Fibroblast of upper back skin (primary cell): Measurements from ENCODE around the gene GUK1.
A peak's percentile ranks its signal among the peaks of the same experiment; 100 is the strongest.

ENCODE experiments used
- DNase-seq: peaks from one replicate; pipeline ENCODE4 v3.0.0-alpha.2; 2013

Gene GUK1

DNA sequence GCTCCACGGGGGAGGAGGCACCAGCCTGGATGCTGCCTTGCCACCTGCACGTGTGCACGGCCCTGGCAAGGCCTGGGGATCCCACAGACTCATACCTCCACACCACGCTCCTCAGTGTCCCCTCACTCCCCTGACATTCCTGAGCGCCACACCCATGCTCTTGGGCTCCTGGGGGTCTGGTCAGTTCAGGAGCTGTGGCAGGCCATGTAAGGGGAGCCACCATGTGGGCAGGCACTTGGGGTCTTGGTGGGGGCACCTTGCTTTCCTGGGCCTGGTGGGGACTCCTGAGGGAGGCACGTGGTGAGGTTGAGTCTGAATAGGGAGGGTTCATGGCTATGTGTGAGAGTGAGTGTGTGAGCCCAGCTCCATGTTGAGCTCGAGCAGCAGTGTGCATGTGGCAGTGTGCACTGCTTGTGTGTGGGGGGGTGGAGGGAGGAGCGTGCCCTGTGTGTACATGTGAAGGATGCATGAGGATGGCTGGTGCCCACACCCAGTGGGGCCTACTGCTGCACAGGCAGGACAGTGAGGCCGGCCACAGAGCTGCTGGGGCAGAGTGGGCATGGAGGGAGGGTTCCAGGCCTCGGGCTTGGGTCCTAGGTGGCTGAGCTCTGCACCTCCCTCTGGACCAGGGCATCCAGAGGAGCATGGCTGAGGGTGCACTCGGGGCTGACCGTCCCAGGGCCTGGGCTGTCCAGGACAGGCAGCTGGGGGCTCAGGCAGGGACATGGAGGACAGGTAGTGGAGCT, 11.3 kb downstream of the GUK1 start:
- DNase-seq = no peak

DNA sequence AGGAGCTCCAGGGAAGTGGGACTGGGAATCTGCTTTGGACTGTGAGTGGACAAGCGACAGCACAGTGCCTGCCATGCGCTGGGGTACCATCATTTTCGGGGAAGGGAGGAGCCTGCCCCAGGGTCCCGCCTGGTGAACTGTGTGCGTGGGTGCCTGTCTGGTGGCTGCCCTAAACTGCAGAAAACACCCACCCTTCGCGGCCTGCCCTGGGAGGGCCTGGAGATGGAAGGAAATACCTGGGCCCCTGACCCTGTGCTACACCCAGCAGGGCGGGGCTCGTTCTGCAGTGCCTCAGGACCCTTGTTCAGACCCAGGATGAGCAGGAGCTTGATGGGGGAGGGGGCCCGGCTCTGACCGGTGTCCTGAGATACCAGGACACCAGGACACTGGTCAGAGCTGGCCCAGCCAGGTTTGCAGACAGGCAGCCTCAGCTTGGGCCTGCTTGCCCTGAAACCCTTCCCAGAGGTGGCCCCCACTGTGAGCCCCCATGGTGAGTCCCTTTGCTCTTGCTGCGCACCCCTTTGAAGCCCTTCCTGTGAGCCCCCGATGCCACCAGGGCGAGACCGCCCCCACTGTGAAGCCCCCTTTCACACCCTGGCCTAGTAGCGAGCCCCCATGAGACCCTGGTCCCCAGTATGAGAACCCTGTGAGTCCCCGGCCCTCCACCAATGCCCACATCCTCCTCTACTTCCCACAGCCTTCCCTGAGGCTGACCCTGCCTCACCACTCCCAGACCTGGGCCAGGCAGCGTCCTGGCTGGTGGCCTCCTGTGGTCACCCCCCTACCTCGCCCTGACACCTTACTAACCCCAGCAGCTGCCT, 12.2 kb downstream of the GUK1 start:
- no peak for DNase-seq

DNA sequence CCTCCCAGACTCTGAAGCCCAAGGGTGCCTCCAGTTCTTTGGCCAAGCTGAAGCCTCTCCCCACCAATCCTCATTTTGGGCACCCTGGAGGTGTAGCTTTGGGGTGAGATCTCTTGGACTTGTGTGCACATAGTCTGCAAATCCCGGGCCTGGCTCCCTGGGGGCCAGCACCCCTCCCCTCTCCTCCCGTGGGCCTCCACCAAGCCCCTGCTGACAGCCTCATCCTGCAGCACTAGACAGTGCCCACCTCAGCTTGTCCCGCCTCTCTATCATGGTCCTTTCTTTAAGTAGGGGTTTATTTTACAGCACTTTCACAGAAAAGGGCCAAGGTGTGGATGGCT, 12.8 kb downstream of the GUK1 start:
- DNase-seq = no peak

DNA sequence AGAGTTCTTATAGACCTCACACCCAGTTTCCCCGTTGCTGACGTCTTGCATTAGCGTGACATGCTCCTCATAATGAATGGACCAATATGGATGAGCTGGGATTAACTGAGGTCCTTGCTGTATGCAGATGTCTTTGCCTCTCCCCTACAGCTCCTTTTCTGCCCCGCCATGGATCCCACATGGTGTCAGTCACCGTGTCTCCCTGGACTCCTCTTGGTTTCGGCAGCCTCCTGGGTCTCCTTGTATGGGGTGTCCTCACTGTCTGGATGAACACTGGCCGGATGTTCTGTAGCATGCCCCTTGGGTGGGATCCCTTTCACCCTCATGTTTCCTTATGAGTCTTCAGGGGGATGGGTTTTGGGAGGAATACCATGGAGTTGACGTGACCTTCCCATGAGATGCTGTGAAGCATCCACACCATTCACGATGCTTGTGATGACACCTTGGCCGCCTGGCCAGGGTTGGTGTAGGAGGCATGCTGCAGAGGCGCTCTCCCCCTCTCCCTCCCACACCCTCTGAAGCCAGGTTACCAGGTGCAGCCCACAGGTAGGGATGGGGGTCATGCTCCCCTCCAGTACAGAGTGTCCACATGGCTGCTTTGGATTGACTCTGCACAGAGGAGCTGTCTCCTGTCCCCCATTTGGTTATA, 14.1 kb downstream of the GUK1 start:
- no peak for DNase-seq

DNA sequence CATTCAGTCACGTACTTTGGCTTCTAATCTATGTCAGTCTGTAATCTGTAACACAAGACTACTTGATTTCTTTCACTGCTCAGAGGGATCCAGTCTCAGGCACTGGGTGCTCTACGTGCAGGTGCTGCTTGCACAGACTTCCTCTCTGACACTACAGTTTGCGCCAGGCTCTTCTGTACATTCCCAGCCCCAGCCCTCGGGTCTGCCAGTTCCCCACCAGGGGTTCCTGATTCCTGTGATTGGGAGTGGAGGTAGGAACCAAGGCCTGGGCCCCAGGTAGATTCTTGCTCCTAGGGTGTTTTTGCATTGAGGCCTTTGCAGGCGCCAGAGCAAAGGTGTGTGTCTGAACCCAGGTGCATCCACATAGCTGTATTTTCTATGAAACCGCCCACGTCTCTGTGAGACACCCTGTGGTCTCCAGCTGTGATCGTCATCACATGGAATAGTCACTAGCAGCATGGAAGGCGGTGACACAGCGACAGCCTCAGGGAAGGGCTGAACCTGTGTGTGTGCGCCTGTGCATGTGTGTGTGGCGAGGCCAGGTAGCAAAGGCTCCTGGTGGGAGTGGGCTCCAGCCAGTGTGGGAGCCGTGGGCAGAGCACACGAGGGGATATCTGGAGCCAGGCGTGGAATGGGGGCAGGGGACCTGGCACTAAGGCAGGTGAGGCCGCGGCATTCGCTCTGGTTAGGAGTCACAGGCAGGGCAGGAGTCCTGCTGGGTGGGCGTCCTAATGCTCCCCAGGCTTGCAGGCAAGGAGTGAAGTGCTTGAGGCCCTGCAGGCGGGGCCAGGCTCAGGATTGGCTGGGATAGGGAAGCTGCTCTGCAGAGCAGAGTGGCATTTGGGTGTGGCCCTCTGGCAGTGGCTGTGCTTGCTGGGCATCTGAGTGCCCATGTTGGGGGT, 14.8 kb downstream of the GUK1 start:
- no peak for DNase-seq

DNA sequence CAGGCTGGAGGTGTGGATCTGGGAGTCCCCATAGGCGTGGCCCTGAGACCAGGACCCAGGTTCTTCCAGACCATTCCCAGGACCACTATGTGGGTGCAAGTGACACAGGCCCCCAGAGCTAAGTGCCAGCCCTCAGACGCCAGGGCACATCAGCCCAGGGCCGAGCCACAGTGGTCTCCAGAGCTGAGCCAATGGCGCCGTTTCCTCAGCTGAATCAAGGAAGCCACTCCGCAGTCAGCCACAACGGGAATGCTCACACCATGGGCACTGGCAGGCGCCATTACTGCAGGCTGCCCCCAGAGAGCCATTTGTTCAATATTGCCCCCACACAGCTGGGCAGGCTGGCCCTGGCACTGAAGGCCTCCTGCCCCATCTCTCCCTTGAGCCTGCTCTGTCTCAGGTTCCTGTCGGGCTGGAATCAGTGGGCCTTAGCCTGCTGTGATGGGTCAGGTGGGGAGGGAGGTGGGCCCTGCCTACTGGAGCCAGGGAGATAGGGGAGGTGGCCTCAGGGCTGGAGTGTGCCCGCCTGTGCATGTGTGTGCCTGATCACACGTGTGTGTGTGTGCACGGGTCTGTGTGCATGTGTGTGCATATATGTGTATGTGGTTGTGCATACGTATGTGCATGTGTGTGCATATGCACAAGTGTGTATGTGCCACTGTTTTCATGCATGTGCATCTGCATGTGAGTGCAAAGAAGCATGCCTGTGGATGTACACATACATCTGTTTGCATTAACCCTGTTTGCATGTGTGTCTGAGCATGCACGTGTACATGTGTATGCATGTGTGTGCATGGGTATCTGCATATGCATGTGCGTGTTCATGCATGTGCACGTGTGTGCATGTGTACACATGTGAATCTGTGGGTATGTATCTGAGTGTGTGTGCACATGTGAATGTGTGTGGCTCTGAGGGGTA, 15.8 kb downstream of the GUK1 start:
- DNase-seq = no peak

DNA sequence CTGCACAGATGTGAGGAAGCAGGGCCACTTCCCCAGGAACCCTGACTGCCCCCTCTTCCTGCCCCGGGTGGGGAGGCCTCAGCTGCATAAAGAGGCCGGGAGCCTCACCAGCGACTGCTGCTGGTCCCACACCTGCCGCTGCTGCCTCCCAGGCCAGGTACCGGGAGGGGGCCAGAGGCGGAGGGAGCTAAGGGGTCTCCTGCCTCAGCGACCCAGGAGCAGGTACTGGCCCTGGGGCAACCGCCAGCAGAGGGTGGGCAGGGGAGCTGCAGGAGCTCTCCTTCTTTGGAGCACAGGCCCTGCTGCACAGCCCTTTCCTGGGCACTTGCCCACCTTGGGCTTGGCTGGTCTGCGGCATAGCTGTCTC, 16.4 kb downstream of the GUK1 start:
- DNase-seq = no peak

DNA sequence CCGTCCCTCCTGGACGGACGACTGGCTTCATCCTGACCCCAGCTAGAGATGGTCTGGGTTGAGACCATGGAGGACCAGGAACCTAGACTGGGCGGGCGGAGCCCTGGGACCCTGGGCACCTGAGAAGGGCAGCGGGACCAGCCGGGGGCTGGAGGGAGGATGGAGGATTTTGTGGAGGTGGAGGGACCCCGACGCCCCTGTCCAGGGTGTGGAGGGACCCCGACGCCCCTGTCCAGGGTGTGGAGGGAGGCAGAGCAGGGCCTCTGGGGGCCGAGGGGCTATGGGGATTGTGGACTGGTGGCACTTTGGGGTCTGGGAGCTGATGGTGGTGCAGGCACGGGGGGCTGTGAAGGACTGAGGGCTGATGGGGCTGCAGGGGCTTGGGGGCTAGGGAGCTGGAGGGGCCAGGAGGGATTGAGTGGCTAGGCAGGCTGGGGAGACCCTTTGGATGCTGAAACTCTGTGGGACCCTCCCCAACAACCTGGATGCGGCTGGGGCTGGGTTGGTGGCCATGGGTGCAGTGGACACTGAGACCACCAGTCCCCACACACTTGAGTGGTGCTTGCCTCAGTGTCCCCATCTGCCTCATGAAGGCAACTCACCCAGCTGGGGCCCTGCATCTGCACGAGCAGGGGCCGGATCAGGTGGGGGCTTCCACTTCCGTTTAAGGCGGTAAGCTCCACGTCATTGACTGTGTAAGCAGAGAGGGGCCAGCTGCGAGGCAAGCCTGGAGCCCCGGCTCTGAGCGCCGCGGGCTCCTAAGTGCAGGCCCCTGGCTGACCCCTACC, 17.1 kb downstream of the GUK1 start:
- DNase-seq = no peak

DNA sequence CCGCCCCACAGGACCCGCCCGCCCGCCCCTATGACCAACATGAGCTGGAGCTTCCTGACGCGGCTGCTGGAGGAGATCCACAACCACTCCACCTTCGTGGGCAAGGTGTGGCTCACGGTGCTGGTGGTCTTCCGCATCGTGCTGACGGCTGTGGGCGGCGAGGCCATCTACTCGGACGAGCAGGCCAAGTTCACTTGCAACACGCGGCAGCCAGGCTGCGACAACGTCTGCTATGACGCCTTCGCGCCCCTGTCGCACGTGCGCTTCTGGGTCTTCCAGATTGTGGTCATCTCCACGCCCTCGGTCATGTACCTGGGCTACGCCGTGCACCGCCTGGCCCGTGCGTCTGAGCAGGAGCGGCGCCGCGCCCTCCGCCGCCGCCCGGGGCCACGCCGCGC, 17.6 kb downstream of the GUK1 start:
- DNase-seq = no peak

DNA sequence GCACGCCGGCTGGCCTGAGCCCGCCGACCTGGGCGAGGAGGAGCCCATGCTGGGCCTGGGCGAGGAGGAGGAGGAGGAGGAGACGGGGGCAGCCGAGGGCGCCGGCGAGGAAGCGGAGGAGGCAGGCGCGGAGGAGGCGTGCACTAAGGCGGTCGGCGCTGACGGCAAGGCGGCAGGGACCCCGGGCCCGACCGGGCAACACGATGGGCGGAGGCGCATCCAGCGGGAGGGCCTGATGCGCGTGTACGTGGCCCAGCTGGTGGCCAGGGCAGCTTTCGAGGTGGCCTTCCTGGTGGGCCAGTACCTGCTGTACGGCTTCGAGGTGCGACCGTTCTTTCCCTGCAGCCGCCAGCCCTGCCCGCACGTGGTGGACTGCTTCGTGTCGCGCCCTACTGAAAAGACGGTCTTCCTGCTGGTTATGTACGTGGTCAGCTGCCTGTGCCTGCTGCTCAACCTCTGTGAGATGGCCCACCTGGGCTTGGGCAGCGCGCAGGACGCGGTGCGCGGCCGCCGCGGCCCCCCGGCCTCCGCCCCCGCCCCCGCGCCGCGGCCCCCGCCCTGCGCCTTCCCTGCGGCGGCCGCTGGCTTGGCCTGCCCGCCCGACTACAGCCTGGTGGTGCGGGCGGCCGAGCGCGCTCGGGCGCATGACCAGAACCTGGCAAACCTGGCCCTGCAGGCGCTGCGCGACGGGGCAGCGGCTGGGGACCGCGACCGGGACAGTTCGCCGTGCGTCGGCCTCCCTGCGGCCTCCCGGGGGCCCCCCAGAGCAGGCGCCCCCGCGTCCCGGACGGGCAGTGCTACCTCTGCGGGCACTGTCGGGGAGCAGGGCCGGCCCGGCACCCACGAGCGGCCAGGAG, 18.3 kb downstream of the GUK1 start:
- DNase-seq = no peak

DNA sequence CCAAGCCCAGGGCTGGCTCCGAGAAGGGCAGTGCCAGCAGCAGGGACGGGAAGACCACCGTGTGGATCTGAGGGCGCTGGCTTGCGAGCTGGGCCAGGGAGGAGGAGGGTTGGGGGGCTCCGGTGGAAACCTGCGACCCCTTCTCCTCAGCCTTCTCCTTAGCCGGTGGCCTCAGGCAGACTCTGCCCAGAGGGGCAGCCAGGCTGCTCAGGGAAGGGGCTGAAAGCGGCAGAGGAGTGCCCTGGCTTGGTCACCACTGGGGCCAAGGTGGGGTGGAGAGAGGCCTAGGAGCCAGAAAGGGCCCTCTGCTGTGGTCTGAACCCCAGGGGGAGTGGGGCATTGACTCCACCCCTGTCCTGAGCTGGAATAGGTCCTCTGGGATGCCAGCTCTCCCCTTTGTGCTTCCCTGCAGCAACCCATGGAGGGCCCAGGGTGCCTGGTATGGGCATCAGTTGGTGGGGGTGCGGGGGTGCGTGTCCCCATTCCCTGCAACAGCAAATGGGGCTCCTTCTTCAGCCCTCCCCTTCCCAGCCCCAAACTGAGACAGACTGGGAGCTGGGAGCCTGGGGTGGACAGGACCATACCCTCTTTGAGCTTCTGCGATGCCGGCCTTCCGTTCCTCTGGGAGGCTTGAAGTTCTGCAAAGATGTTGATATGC, 19.1 kb downstream of the GUK1 start:
- no peak for DNase-seq

DNA sequence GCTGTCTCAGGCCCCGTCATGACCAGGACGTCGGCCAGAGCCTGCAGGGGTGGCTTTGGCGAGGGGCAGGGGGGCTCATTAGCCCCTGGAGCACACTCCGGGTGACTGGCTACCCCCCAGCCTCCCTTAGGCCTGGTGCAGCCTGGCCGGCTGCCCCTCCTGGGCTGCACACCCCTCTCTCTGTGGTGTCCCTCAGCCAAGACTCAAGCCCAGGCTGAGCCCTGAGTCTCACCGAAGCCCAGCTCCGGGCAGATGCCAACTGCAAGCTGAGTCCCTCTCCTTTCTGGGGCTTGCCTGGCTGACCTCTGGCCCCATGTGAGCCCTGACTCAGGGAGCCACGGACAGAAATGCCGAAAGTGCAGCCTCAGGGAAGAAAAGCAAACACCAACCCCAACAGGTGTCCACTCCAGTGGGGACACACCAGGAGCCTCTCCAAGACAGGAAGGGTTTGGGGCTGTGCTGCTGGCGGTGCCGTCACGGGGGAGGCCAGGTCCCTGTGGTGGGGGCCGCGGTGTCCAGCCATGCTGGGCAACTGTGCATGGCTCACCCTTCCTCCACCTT, 20.2 kb downstream of the GUK1 start:
- no peak for DNase-seq

DNA sequence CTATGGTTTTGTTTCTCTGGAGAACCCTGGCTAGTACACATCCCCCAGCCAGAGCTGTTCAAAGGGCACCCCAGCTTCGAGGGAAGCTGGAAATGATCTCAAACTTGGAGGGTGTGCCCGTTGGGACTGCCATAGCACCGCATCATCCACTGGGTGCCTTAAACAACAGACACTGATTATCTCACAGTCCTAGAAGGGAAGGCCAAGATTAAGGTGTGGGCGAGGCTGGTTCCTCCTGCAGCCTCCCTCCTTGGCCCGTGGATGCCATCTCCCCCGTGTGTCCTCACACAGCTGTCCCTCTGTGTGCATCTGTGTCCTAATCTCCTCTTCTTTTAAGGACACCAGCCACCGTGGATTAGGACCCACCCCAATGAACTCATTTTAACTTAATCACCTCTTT, 21.3 kb downstream of the GUK1 start:
- DNase-seq = no peak

DNA sequence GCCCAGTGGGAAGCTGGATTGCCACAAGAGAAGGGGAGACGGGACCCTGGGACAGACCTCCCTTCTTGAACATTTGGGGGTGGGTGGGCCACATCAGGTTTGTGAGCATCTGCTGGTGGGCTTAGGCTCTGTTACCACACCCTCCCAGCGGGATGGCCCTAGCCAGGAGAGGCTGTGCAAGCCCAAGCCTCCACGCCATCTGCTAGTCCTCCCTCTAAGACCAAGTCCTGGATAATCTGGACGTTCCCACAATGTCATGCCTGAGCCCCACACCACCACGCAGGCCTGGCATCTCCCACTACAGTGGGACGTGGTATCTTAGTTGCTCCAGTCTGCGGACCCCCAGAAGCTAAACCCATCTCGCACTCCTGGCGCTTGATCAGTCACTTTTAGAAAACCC, 21.8 kb downstream of the GUK1 start:
- no peak for DNase-seq

DNA sequence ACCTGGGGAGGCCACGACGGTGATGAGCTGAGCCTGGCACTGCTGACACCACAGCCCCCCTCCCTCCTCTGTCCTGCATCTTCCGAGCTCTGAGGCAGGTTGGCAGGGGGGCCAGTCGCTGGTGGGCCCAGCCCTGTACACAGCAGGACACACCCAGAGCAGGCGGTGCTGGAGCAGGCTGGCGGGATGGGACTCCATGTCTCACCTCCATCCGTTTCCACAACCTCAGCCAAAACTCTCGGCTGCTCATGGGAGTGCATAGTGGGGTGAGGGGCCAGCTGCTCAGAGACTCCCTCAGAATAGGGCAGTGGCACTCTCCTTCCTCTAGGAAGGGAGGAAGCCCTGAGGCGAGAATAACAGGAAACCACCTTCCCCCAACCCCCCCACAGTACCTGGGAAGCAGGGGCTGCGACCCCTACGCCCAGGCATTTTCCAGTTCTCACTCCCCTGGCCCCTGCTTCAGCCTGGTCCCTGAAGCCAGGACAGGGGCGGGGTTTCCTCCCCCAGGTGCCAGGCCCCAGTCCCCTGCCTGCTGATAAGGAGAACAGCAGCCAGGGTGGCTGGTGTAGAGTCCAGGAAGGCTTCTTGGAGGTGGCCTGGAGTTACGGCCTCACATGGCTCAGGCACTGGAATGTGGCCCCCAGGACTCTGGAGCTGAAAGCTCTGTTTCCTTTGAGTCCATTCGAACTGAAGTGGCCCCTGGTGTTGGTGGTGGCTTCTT, 22.4 kb downstream of the GUK1 start:
- peak; percentile 62 for DNase-seq

DNA sequence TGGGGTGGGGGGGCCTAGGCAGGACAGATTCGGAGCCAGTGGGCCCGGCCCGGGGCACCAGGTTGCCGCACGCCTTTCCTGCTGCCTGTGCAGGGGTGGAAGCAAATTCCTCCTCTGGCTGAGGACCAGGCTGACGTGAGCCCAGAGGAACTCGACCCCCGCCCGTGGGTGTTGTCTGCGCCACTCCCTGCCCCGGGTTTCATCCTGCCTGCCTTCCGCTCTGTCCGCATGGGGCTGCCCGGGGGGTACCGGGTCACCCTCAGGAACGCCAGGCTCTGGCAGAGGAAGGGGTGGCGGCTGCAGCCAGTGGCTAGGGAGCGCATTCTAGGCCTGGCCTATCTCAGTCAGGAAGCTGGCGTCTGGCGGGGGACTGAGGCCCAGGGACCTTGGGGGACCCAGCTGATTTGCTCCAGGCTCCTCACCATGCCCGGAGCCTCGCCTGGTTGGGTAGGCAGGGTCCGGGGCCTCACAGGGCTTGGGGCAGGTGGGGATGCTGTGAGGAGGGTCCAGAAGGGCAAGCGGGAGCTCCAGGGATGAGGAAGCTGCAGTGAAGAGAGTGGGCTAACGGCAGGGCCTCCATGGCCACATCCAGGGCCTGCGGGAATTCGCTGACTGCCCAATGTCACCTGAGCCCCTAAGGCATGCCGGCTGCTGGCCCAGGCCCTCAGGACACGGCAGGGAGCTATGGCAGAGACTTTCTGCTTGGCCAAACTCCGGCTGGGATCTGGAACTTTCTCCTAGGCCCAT, 23.1 kb downstream of the GUK1 start:
- peak; percentile 31 for DNase-seq

DNA sequence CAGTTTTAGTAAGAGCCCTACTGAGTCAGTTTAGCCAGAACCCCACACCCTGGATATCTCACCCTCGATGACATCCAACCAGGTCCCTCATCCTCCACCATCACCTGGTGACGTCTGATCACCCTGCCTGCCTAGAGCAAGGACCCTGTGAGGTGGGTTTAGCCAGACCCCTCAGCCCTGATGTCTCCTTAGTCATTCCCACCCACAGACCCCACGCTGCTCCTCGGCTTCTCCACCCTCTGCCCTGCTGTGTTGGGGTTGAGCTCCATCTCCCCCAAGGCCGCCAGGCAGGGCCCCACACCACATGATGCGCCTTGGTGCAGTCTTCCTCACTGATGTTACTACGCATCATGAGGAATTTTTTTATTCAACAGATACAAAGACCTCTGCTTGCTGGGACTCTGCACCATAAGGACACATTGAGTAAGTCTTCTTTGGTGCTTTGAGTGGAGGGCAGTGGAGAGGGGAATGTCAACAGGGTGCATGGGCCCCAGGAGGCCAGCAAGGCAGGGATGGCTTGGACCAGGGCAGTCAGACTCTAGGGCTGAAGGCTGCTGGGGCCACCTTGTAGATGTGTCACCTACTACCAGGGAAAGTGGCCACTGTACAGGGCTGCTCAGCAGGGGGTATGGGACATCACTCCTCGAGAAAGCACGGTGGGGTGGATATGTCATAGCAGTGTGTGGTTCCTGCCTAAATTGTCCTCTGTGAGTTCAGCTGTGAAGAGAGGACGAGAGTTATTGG, 23.9 kb downstream of the GUK1 start:
- no peak for DNase-seq
